HCT116 (cell line): ENCODE measurements around the gene MPI. TPM values are rescaled to one million over a fixed set of nuclear protein-coding genes. Genes with fewer than 3 reads are reported as not detected.

Experiments used
- ATAC-seq: fragments of 200-7000 bp; cut with Tn5 transposase; 2 replicates; pipeline ENCODE4 v1.9.1; 2020; ENCODE audit warnings: mild to moderate bottlenecking, moderate library complexity
- BruUV-seq: library from RNA; stranded (reverse); fragments of 400-500 nt; replicated peaks from 2 replicates; lab custom pipeline; 2021; lab: Mats Ljungman, UMichigan
- CTCF ChIA-PET: fragments of 300-600 bp; sonication (Branson Sonifier 250); formaldehyde crosslinking; loops from one replicate; lab custom pipeline; 2021; ENCODE audit warnings: antibody characterized with exemption; lab: Charles Lee
- POLR2A ChIA-PET: fragments of 300-600, 350-600 bp; sonication (Branson Sonifier 250); formaldehyde crosslinking; loops from one replicate; lab custom pipeline; 2021; ENCODE audit warnings: antibody characterized with exemption; lab: Charles Lee
- RAD21 ChIA-PET, 2 experiments: fragments of 300-600 bp; sonication (Branson Sonifier 250); formaldehyde crosslinking; loops; one replicate each; lab custom pipeline; 2023; ENCODE audit warnings: low total read pairs in 2 of 2; ENCODE audit not compliant: uncharacterized antibody in 2 of 2, unreplicated experiment in 2 of 2, low non-redundant PET in 1 of 2; lab: Charles Lee
- DNase-seq: peaks from one replicate; pipeline ENCODE4 v3.0.0-alpha.2; 2010; ENCODE audit warnings: low read depth, low spot score
- H2AFZ ChIP-seq: fragments of 200-600 bp; shearing (Covaris generic), sonication (generic); 2 replicates; pipeline ENCODE4 v1.6.1; 2017; ENCODE audit warnings: low read depth, mixed run types, mixed read lengths, antibody characterized with exemption, low read length; ENCODE audit not compliant: poor library complexity, severe bottlenecking
- H3K27ac ChIP-seq: 2 replicates; pipeline ENCODE4 v1.5.1; 2012; ENCODE audit warnings: low read depth, low read length
- H3K27me3 ChIP-seq: fragments of 200-600 bp; sonication (generic); 2 replicates; pipeline ENCODE4 v1.6.1; 2016; ENCODE audit warnings: mixed run types, low read length, mixed read lengths; ENCODE audit not compliant: insufficient read depth
- H3K36me3 ChIP-seq, 2 experiments: fragments of 200-500 bp in 1 of 2; fragments of 200-600 bp in 1 of 2; sonication (Bioruptor generic) in 1 of 2; sonication (generic) in 1 of 2; 2 replicates each; pipeline versions ENCODE4 v1.5.1 to v1.6.1; 2014 to 2016; ENCODE audit warnings: low read length in 2 of 2, inconsistent platforms in 1 of 2, mixed read lengths in 1 of 2, mixed run types in 1 of 2; ENCODE audit not compliant: insufficient read depth in 2 of 2, control insufficient read depth in 1 of 2
- H3K4me1 ChIP-seq, 2 experiments: fragments of 200-600 bp in 1 of 2; sonication (generic) in 1 of 2; 2 replicates each; pipeline versions ENCODE4 v1.5.1 to v1.6.1; 2012 to 2017; ENCODE audit warnings: low read length in 2 of 2, inconsistent platforms in 1 of 2, mild to moderate bottlenecking in 1 of 2, mixed read lengths in 1 of 2, mixed run types in 1 of 2, moderate library complexity in 1 of 2; ENCODE audit not compliant: insufficient read depth in 2 of 2, control insufficient read depth in 1 of 2
- H3K4me2 ChIP-seq: fragments of 200-600 bp; sonication (generic); 2 replicates; pipeline ENCODE4 v1.6.1; 2017; ENCODE audit warnings: mixed run types, low read length, mixed read lengths
- H3K4me3 ChIP-seq, 2 experiments: fragments of 200-600 bp in 1 of 2; sonication (generic) in 1 of 2; replicated peaks in 1 of 2; 2 replicates each; pipeline ENCODE4 v1.5.1; 2011 to 2016; ENCODE audit warnings: low read length in 2 of 2, control low read depth in 1 of 2, low read depth in 1 of 2, mild to moderate bottlenecking in 1 of 2, mixed read lengths in 1 of 2, mixed run types in 1 of 2
- H3K79me2 ChIP-seq: fragments of 200-600 bp; sonication (generic); 2 replicates; pipeline ENCODE4 v1.6.1; 2017; ENCODE audit warnings: mild to moderate bottlenecking, mixed run types, low read length, moderate library complexity, mixed read lengths; ENCODE audit not compliant: insufficient read depth
- H3K9ac ChIP-seq: fragments of 200-600 bp; sonication (generic); 2 replicates; pipeline ENCODE4 v1.6.1; 2016; ENCODE audit warnings: low read length, mixed read lengths
- H3K9me2 ChIP-seq: fragments of 200-600 bp; sonication (generic), shearing (Covaris generic); 2 replicates; pipeline ENCODE4 v1.6.1; 2017; ENCODE audit warnings: mixed run types, mild to moderate bottlenecking, moderate library complexity; ENCODE audit not compliant: insufficient read depth
- H3K9me3 ChIP-seq, 2 experiments: fragments of 200-500 bp in 1 of 2; fragments of 200-600 bp in 1 of 2; sonication (Bioruptor generic) in 1 of 2; sonication (generic) in 1 of 2; 2 replicates each; pipeline ENCODE4 v1.6.1; 2014 to 2017; ENCODE audit warnings: low read length in 2 of 2, mixed read lengths in 2 of 2, inconsistent platforms in 1 of 2, low read depth in 1 of 2, mild to moderate bottlenecking in 1 of 2, mixed run types in 1 of 2, moderate library complexity in 1 of 2; ENCODE audit not compliant: control insufficient read depth in 1 of 2, insufficient read depth in 1 of 2
- H4K20me1 ChIP-seq: fragments of 200-600 bp; sonication (generic), shearing (Covaris generic); 2 replicates; pipeline ENCODE4 v1.6.1; 2017; ENCODE audit warnings: mixed run types, mild to moderate bottlenecking, moderate library complexity; ENCODE audit not compliant: insufficient read depth
- CBX3 ChIP-seq: IDR thresholded peaks from 2 replicates; pipeline ENCODE4 v1.6.1; 2012; ENCODE audit warnings: low read depth
- ELF1 ChIP-seq: IDR thresholded peaks from 2 replicates; pipeline ENCODE4 v1.6.1; 2012; ENCODE audit warnings: low read depth, borderline replicate concordance
- EZH2 ChIP-seq: fragments of 200-600 bp; sonication (generic); IDR thresholded peaks from 2 replicates; pipeline ENCODE4 v1.6.1; 2017; ENCODE audit warnings: antibody characterized with exemption, mixed run types
- EZH2phosphoT487 ChIP-seq: fragments of 200-600 bp; IDR thresholded peaks from 2 replicates; pipeline ENCODE4 v1.6.1; 2018; ENCODE audit warnings: antibody characterized with exemption, borderline replicate concordance
- FOSL1 ChIP-seq: IDR thresholded peaks from 2 replicates; pipeline ENCODE4 v1.6.1; 2012; ENCODE audit warnings: low read depth
- JUND ChIP-seq: IDR thresholded peaks from 2 replicates; pipeline ENCODE4 v1.6.1; 2012
- POLR2A ChIP-seq: IDR thresholded peaks from 2 replicates; pipeline ENCODE4 v1.7.0; 2011; ENCODE audit warnings: borderline replicate concordance; ENCODE audit not compliant: insufficient read depth, insufficient read length; ENCODE audit errors: extremely low read depth
- RAD21 ChIP-seq: IDR thresholded peaks from 2 replicates; pipeline ENCODE4 v1.6.1; 2012; ENCODE audit warnings: low read depth, mild to moderate bottlenecking
- SRF ChIP-seq: IDR thresholded peaks from 2 replicates; pipeline ENCODE4 v1.6.1; 2012; ENCODE audit warnings: low read depth
- TCF7L2 ChIP-seq: IDR thresholded peaks from 2 replicates; pipeline ENCODE4 v1.7.0; 2011; ENCODE audit warnings: borderline replicate concordance, inconsistent platforms; ENCODE audit not compliant: insufficient read depth, insufficient read length; ENCODE audit errors: extremely low read depth
- YY1 ChIP-seq: IDR thresholded peaks from 2 replicates; pipeline ENCODE4 v1.6.1; 2011; ENCODE audit warnings: low read length, low read depth, moderate library complexity, mild to moderate bottlenecking; ENCODE audit not compliant: insufficient replicate concordance; ENCODE audit errors: extremely low read depth
- intact Hi-C: fragments of 100-400 bp; cut with micrococcal nuclease; formaldehyde crosslinking; loops from 2 replicates; pipeline ENCODE4 v1.10.0; 2022
- total RNA-seq: library from RNA; stranded (reverse); gene quantifications from one replicate; pipeline ENCODE4 v1.2.1, GENCODE V29; 2021; ENCODE audit not compliant: unreplicated experiment
- TF ChIP-seq, protein P1 (sequence below): IDR thresholded peaks from 2 replicates; pipeline ENCODE4 v1.6.1; 2012
- TF ChIP-seq, protein P2 (sequence below): IDR thresholded peaks from 2 replicates; pipeline ENCODE4 v1.6.1; 2012; ENCODE audit warnings: low read depth
- TF ChIP-seq, protein P3 (sequence below): IDR thresholded peaks from 2 replicates; pipeline ENCODE4 v1.6.1; 2011; ENCODE audit warnings: mild to moderate bottlenecking, low read length, moderate library complexity; ENCODE audit not compliant: insufficient replicate concordance; ENCODE audit errors: extremely low read depth

The MPI gene
- total RNA-seq, 1 experiment from 2014 or later = 49.7 TPM

DNA sequence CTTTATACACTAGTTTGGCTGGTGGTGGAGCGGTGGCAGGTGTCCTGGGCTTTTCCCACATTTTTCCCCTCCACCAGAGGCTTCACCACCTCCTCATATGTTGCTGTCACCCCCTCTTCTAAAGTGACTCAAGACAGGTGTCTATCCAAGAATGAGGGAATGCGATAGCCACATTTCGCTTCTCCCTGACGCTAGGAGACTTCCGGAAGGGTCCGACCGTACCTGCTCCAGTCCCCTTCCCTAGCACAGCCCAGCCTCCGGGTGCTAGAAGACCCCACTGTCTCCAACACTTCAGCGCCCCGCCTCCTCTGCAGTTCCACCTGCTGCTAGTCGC, 17.2 kb upstream of the MPI start:
- Histone ChIP-seq H3K4me3 (peak overlapping the region; percentile 84 to 89), H3K36me3 (peaks cover 0 to 8% of the 10 kb centered on the region in 2 experiments; a peak in 1 of 4 replicates), H3K4me1 (peaks cover 0 to 31% of the 10 kb centered on the region in 2 experiments; a peak in 2 of 4 replicates), H3K9ac (peak overlapping the region; percentile 83), H3K27me3 (no peaks in the 10 kb centered on the region), H3K9me2 (no peaks in the 10 kb centered on the region), H3K27ac (peak overlapping the region; percentile 71), H2AFZ (no peak overlapping the region), H4K20me1 (no peaks in the 10 kb centered on the region), H3K9me3 (no peaks in the 10 kb centered on the region), H3K4me2 (peak overlapping the region; percentile 98), H3K79me2 (peaks cover 51% of the 10 kb centered on the region)
- TSS peak; percentile 55 for BruUV-seq
- DNase-seq (no peak), ATAC-seq (peak; percentile 4)
- intact Hi-C loops = loop anchor here (2.0 kb wide), 1 partner anchor 30 kb away; the partner anchor contains the start of gene ULK3
- POLR2A ChIA-PET = no interaction called here
- CTCF ChIA-PET = interaction anchor here (1.0 kb wide), 1 partner anchor 29 kb away, joined by 4 read pairs; no protein-coding TSS in a partner anchor
- RAD21 ChIA-PET = no interaction called here
- no peak for TF ChIP-seq TCF7L2
- no peak for TF ChIP-seq EZH2
- TF ChIP-seq JUND = no peak
- TF ChIP-seq ELF1 = no peak
- TF ChIP-seq, protein P1, sequence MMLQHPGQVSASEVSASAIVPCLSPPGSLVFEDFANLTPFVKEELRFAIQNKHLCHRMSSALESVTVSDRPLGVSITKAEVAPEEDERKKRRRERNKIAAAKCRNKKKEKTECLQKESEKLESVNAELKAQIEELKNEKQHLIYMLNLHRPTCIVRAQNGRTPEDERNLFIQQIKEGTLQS = no peak
- no peak for TF ChIP-seq CBX3
- TF ChIP-seq, protein P2, sequence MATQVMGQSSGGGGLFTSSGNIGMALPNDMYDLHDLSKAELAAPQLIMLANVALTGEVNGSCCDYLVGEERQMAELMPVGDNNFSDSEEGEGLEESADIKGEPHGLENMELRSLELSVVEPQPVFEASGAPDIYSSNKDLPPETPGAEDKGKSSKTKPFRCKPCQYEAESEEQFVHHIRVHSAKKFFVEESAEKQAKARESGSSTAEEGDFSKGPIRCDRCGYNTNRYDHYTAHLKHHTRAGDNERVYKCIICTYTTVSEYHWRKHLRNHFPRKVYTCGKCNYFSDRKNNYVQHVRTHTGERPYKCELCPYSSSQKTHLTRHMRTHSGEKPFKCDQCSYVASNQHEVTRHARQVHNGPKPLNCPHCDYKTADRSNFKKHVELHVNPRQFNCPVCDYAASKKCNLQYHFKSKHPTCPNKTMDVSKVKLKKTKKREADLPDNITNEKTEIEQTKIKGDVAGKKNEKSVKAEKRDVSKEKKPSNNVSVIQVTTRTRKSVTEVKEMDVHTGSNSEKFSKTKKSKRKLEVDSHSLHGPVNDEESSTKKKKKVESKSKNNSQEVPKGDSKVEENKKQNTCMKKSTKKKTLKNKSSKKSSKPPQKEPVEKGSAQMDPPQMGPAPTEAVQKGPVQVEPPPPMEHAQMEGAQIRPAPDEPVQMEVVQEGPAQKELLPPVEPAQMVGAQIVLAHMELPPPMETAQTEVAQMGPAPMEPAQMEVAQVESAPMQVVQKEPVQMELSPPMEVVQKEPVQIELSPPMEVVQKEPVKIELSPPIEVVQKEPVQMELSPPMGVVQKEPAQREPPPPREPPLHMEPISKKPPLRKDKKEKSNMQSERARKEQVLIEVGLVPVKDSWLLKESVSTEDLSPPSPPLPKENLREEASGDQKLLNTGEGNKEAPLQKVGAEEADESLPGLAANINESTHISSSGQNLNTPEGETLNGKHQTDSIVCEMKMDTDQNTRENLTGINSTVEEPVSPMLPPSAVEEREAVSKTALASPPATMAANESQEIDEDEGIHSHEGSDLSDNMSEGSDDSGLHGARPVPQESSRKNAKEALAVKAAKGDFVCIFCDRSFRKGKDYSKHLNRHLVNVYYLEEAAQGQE = no peak
- no peak for TF ChIP-seq FOSL1
- TF ChIP-seq, protein P3, sequence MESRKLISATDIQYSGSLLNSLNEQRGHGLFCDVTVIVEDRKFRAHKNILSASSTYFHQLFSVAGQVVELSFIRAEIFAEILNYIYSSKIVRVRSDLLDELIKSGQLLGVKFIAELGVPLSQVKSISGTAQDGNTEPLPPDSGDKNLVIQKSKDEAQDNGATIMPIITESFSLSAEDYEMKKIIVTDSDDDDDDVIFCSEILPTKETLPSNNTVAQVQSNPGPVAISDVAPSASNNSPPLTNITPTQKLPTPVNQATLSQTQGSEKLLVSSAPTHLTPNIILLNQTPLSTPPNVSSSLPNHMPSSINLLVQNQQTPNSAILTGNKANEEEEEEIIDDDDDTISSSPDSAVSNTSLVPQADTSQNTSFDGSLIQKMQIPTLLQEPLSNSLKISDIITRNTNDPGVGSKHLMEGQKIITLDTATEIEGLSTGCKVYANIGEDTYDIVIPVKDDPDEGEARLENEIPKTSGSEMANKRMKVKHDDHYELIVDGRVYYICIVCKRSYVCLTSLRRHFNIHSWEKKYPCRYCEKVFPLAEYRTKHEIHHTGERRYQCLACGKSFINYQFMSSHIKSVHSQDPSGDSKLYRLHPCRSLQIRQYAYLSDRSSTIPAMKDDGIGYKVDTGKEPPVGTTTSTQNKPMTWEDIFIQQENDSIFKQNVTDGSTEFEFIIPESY = no peak
- TF ChIP-seq POLR2A = no peak
- no peak for TF ChIP-seq SRF
- no peak for TF ChIP-seq RAD21
- no peak for TF ChIP-seq YY1
- TF ChIP-seq EZH2phosphoT487 = no peak
